Caki2 (cell line): ENCODE data around the gene PRDX1. TPM values are rescaled to one million over a fixed set of nuclear protein-coding genes. Genes with fewer than 3 reads are reported as not detected.
A peak's percentile ranks its signal among the peaks of the same experiment; 100 is the strongest.
"Not testable (repeated sequence)": the region's sequence is repeated elsewhere in the genome, so short reads cannot be mapped to it uniquely, and the experiment has no call there.

Source experiments
- DNase-seq: peaks from one replicate; pipeline ENCODE4 v3.0.0-alpha.2; 2015; ENCODE audit warnings: low read depth
- in situ Hi-C: cut with HindIII; loops from 2 replicates; pipeline ENCODE4 v1.10.0; 2016; ENCODE audit warnings: low sequenced_read_pairs, low pct_unique_long_range_greater_than_20kb, mixed read lengths
- total RNA-seq: library from RNA; depleted of rRNA; stranded (reverse); fragments of >200 nt; shearing (Covaris generic); gene quantifications from 2 replicates; pipeline ENCODE4 v1.2.3, GENCODE V29; 2014; ENCODE audit warnings: low replicate concordance

Gene PRDX1
- total RNA-seq, 1 experiment from 2014 or later: 4,011 TPM

GRCh38 chr1:45510972-45511527 lies 10.6 kb downstream of the PRDX1 start:
- in situ Hi-C loops: no loop called here
- no peak for DNase-seq

GRCh38 chr1:45510036-45510971 lies 11.4 kb downstream of the PRDX1 start:
- DNase-seq: no peak
- in situ Hi-C loops: no loop called here

GRCh38 chr1:45508295-45509151 lies 13.2 kb downstream of the PRDX1 start:
- peak; percentile 64 for DNase-seq
- in situ Hi-C loops: no loop called here

- in situ Hi-C loops: no loop called here
- no peak for DNase-seq
Observed at GRCh38 chr1:45507893-45508292, 13.8 kb downstream of the PRDX1 start.

DNA sequence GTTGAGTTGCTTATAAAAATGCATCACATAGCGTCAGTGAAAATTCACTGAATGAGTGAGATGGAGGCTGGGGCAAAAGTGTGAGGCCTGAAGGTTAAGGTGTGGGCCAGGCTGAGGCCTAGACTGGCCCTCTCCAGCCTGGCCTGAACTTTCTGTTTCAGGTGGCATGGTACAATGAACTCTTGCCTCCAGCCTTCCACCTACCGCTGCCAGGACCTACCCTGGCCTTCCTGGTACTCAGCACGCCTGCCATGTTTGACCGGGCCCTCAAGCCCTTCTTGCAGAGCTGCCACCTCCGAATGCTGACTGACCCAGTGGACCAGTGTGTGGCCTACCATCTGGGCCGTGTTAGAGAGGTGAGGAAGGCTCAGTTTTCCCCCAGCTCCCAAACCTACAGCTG lies 14.5 kb downstream of the PRDX1 start:
- no peak for DNase-seq
- in situ Hi-C loops: no loop called here

DNA sequence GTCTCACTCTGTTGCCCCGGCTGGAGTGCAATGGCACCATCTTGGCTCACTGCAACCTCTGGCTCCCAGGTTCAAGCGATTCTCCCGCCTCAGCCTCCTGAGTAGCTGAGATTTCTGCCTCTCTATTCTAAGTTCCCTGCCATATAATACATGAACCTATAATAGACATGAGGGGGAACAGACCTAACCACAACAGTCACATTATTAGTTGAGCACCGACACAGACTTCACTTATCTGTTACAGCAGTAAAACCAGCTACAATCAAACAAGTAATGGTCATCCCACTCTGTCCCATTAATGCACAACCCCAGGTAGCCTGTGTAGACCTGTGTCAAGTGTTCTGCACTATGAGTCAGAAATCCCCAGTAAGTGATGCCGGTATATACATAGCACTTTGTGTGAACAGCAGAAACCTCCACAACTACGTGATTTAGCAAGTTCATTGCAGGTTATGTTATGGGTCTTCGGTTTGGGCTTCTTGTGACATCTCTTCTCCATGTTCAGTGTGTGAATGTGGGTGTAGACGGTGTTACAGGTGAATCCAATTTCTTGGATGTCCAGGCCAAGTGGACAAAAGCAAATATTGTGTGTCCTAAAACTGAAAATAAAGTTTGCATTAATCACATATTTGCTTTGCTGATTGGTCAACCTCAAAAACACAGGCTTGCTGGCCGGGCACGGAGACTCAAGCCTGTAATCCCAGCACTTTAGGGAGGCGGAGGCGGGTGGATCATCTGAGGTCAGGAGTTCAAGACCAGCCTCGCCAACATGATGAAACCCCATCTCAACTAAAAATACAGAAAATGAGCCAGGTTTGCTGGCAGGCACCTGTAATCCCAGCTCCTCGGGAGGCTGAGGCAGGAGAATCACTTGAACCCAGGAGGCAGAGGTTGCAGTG lies 18.0 kb downstream of the PRDX1 start:
- in situ Hi-C loops: no loop called here
- DNase-seq: no peak

- in situ Hi-C loops: no loop called here
- no peak for DNase-seq
Observed at GRCh38 chr1:45501505-45501859, 20.2 kb downstream of the PRDX1 start.

- in situ Hi-C loops: no loop called here
- no peak for DNase-seq
Observed at GRCh38 chr1:45499415-45499769, 22.3 kb downstream of the PRDX1 start.

DNA sequence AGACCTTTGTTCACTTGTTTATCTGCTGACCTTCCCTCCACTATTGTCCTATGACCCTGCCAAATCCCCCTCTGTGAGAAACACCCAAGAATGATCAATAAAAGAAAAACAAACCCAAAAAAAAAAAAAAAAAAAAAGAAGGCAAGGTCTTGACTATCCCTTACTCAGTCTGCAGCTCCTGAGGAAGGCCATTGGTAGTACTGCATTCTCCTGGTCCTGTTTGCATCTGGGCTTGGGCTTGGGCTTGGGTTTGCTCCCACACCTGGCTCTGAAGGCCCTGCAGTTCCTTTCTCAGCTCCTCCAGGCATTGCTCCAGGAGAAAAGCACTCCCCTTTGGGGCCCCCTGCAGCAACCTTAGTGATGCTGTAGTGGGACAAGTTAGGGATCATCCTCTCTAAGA lies 23.4 kb downstream of the PRDX1 start:
- no peak for DNase-seq
- in situ Hi-C loops: no loop called here

DNA sequence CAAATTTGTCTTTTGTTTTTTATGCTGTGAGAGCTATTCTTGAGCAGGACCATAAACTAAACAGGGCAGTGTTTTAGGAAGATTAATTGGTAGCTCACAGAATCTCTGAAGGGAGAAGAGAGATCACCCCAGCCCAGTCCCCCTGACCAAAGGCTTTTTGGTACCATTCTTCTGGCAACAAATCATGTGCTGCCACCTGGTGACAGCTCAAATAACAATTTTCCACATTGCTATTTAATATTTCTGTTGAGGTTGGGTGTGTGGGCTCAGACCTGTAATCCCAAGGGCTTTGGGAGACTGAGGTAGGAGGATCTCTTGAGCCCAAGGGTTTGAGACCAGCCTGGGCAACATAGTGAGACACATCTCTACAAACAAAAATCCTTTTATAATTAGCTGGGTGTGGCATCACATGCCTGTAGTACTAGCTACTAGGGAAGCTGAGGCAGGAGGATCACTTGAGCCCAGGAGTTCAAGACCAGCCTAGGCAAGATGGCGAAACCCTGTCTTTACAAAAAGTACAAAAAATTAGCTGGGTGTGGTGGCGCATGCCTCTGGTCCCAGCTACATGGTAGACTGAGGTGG lies 28.5 kb downstream of the PRDX1 start:
- no peak for DNase-seq
- in situ Hi-C loops: no loop called here

DNA sequence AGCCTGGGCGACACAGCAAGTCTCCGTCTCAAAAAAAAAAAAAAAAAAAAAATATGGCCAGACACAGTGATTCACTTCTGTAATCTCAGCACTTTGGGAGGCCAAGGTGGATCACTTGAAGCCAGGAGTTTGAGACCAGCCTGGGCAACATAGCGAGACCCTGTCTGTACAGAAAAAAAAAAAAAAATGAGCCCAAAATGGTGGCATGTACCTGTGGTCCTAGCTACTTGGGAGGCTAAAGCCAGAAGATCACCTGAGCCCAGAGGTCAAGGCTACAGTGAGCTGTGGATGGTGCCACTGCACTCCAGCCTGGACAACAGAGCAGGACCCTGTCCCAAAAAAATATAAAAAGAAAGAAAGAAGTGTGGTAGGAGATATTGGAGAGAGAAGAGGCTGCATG lies 29.0 kb downstream of the PRDX1 start:
- no peak for DNase-seq
- in situ Hi-C loops: no loop called here

GRCh38 chr1:45491487-45492260 lies 30.0 kb downstream of the PRDX1 start:
- no peak for DNase-seq
- in situ Hi-C loops: no loop called here

GRCh38 chr1:45490626-45491486 lies 30.8 kb downstream of the PRDX1 start, which contains the start of gene TESK2:
Gene TESK2, minus strand, starts transcription at chr1:45491163. Its CDS starts 33,378 bp downstream, at chr1:45457785.
- DNase-seq: peak; percentile 100
- in situ Hi-C loops: no loop called here

- DNase-seq: no peak
- in situ Hi-C loops: no loop called here
Observed at GRCh38 chr1:45490121-45490625, 31.5 kb downstream of the PRDX1 start.

GRCh38 chr1:45489379-45489778 lies 32.3 kb downstream of the PRDX1 start:
- in situ Hi-C loops, DNase-seq: not testable (repeated sequence)
